Heart left ventricle (tissue), 16 donors: ENCODE data around the gene ARF3. TPM values are rescaled to one million over a fixed set of nuclear protein-coding genes. Genes with fewer than 3 reads are reported as not detected.

Experiments used
- ATAC-seq, 4 donors: fragments of 200-7000 bp; cut with Tn5 transposase; one replicate each; pipeline ENCODE4 v1.9.1; 2020 to 2022; ENCODE audit warnings: moderate library complexity in 4 of 4, mild to moderate bottlenecking in 3 of 4, moderate number of reproducible peaks in 1 of 4
- DNase-seq, 5 donors: peaks; one replicate each; pipeline ENCODE4 v3.0.0-alpha.2; 2020
- H3K27ac ChIP-seq, 12 donors: fragments of 200-600 bp; sonication (generic) in 4 of 12; one replicate each; pipeline versions ENCODE4 v1.5.0 to v1.8.0; 2016 to 2022; ENCODE audit warnings: mild to moderate bottlenecking in 2 of 12
- H3K27me3 ChIP-seq, 9 donors: fragments of 200-600 bp; sonication (generic) in 2 of 9; one replicate each; pipeline versions ENCODE4 v1.5.1 to v1.8.0; 2016 to 2022; ENCODE audit warnings: mild to moderate bottlenecking in 3 of 9
- H3K36me3 ChIP-seq, 9 donors: fragments of 200-600 bp; sonication (generic) in 2 of 9; one replicate each; pipeline versions ENCODE4 v1.5.0 to v1.8.0; 2018 to 2022; ENCODE audit warnings: mild to moderate bottlenecking in 2 of 9
- H3K4me1 ChIP-seq, 12 donors: fragments of 200-600 bp; sonication (generic) in 4 of 12; one replicate each; pipeline versions ENCODE4 v1.5.0 to v1.8.0; 2016 to 2022; ENCODE audit warnings: mild to moderate bottlenecking in 3 of 12
- H3K4me3 ChIP-seq, 12 donors: fragments of 200-600 bp; sonication (generic) in 4 of 12; one replicate each; pipeline versions ENCODE4 v1.5.0 to v1.8.0; 2017 to 2022; ENCODE audit warnings: mild to moderate bottlenecking in 9 of 12, moderate library complexity in 4 of 12
- H3K9me3 ChIP-seq, 12 donors: fragments of 200-600 bp; sonication (generic) in 4 of 12; one replicate each; pipeline versions ENCODE4 v1.5.0 to v1.8.0; 2016 to 2022; ENCODE audit warnings: mild to moderate bottlenecking in 1 of 12
- POLR2A ChIP-seq, 2 donors: fragments of 450-650 bp; IDR thresholded peaks; one replicate each; pipeline ENCODE4 v1.6.1; 2017; ENCODE audit warnings: antibody characterized with exemption in 2 of 2, mild to moderate bottlenecking in 2 of 2, moderate library complexity in 2 of 2
- WGBS, 4 donors: extraction: QIAGEN DNeasy Blood & Tissue Kit in 2 of 4; methylation state at CpG; one replicate each; pipeline versions ENCODE4 v1.1.5 to v1.1.7; 2013 to 2018; 5-methylcytosine and 5-hydroxymethylcytosine counted together
- intact Hi-C, 10 donors: fragments of 100-400 bp; cut with DNase I; formaldehyde crosslinking; loops; one replicate each; pipeline versions ENCODE4 v1.11.1 to v1.14.2; 2022
- polyA plus RNA-seq, 2 donors: library from polyadenylated mRNA; stranded (reverse); fragments of 200-250 nt; gene quantifications; one replicate each; pipeline ENCODE4 v1.2.3, GENCODE V29; 2013
- total RNA-seq, 9 donors: library from RNA; depleted of rRNA in 2 of 9; stranded (reverse); fragments of >200 nt in 2 of 9; fragmentation: NEBNext Ultra II Directional in 3 of 9; extraction: Animal tissue kit (Norgen Biotek cat#: 25700) in 3 of 9; gene quantifications; one replicate each; pipeline versions ENCODE4 v1.1.0 to v1.2.4, GENCODE V29; 2016 to 2023
- TF ChIP-seq, protein P1 (sequence below), 12 donors: fragments of 200-600 bp; sonication (generic) in 4 of 12; IDR thresholded peaks; one replicate each; pipeline versions ENCODE4 v1.5.0 to v1.8.0; 2018 to 2022; ENCODE audit warnings: antibody characterized with exemption in 12 of 12, mild to moderate bottlenecking in 5 of 12
- donor health status: ischemic (EF 13 %, LVEDD 7.1; RV severe dilation, severe dysfunction).
- donor health status: healthy with polysubstance abuse.
- donor health status: DM: no; HTN: yes; CAD: no.
- donor health status: DM: no; HTN: no; CAD: no.
- donor health status: ischemic (EF 25% LVEDD 6.9; RV normal size, moderate dysfunction).
- donor health status: ischemic (EF 25% LVEDD 5.7; RV mildly dilated, moderate dysfunction).
- donor health status: healthy.
- donor health status: DM: yes; HTN: yes; CAD: no.
- donor health status: ischemic (EF 35%, LVEDD 5.7; RV mildly dilated, moderate dysfunction).
- donor health status: nonischemic (EF 11% LVEDD 7.7; RV severe dilation, severe dysfunction).
- donor health status: DM: yes; HTN: yes; CAD: no.
- donor health status: PGD.
- donor health status: ischemic (EF 29% LVEDD 5.4; RV normal size, mild dysfunction).
- donor health status: nonischemic (EF 23%, LVEDD 6.1; RV moderate dilation, normal function).

ARF3 gene
- total and polyA plus RNA-seq, 11 donors = 35.8 to 130 (median 54.0) TPM

DNA sequence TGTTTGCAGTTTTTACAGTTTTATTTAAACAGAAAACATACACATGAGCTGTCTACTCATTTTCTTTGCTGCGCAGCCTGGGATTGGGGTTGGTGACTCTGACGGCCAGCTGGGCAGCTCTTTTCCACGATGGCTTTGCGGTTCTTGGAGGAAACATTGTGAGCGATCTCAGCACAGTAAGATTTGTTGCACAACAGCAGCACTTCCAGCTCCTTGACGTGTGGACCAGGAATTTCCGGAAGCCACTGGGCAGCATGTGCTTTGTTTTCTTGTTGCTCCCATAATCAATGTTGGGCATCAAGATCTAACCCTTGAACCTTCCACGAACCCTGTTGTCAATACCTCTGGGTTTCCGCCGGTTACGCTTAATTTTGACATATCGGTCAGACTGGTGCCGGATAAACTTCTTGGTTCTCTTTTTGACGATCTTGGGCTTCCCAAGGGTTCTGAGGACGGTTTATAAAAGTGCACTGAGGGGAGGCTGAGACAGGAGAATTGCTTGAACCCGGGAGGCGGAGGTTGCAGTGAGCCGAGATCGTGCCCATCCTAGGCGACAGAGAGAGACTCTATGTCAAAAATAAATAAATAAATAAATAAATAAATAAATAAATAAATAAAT is 53.8 kb downstream of the ARF3 start:
- Histone ChIP-seq H3K4me3 (peak overlapping the region in 9 of 12 donors; percentile 41 to 61 (median 51)), H3K36me3 (no peaks in the 10 kb centered on the region), H3K27ac (no peak overlapping the region), H3K27me3 (no peaks in the 10 kb centered on the region), H3K9me3 (no peaks in the 10 kb centered on the region), H3K4me1 (peaks cover 0 to 15% (median 6%) of the 10 kb centered on the region in 12 donors)
- WGBS, 4 donors = 60 to 68% (median 64%) methylated on average over 20 of the region's 20 CpGs
- intact Hi-C loops = no loop called here
- TF ChIP-seq POLR2A (IDR thresholded peaks at IDR 0.05) = no peak
- TF ChIP-seq, protein P1, sequence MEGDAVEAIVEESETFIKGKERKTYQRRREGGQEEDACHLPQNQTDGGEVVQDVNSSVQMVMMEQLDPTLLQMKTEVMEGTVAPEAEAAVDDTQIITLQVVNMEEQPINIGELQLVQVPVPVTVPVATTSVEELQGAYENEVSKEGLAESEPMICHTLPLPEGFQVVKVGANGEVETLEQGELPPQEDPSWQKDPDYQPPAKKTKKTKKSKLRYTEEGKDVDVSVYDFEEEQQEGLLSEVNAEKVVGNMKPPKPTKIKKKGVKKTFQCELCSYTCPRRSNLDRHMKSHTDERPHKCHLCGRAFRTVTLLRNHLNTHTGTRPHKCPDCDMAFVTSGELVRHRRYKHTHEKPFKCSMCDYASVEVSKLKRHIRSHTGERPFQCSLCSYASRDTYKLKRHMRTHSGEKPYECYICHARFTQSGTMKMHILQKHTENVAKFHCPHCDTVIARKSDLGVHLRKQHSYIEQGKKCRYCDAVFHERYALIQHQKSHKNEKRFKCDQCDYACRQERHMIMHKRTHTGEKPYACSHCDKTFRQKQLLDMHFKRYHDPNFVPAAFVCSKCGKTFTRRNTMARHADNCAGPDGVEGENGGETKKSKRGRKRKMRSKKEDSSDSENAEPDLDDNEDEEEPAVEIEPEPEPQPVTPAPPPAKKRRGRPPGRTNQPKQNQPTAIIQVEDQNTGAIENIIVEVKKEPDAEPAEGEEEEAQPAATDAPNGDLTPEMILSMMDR (IDR thresholded peaks at IDR 0.05) = no peak
- ATAC-seq = peak in 2 of 4 donors; percentile 9 to 29
- no peak for DNase-seq

DNA sequence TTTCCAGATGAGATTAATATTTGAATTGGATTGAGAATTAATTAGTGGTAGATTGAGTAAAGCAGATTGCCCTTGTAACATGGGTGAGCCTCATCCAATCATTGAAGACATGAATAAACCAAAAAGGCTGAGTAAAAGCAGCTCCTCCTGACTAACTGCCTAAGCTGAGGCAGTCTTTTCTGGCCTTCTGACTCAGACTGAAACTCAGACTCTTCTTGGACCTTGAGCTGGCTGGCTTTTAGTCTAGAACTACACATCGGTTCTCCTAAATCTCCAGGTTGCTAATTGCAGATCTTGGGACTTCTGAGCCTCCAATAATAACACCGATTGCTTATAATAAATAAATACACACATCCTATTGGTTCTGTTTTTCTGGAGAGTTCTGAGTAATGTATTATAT is 56.0 kb downstream of the ARF3 start:
- Histone ChIP-seq H3K9me3 (no peaks in the 10 kb centered on the region), H3K27me3 (no peaks in the 10 kb centered on the region), H3K4me3 (no peak overlapping the region), H3K4me1 (peaks cover 0 to 15% (median 6%) of the 10 kb centered on the region in 12 donors), H3K36me3 (no peaks in the 10 kb centered on the region), H3K27ac (no peak overlapping the region)
- ATAC-seq (no peak), DNase-seq (no peak)
- whole genome bisulfite sequencing, 4 donors = 93 to 95% (median 94%) methylated on average over 2 of the region's 2 CpGs
- TF ChIP-seq, protein P1 (IDR thresholded peaks at IDR 0.05) = no peak
- no peak for TF ChIP-seq POLR2A (IDR thresholded peaks at IDR 0.05)
- intact Hi-C loops = no loop called here

DNA sequence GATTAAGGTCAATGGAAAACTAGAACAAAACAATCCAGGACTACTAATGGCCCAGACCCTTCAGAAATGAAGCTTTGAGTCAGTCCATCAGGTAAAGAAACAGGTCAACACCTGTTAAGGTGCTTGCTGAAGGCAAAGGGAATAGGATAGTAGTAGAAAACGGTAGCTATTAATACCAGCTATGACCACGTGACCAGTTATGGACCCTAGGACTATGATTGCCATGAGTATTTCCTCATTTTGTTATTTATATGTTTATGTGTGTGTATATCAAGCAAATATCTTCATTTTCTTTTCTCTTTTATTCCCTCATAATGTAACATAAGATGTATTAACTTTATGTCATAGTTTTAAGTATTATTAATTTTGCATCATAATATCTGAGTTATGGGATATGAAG is 57.6 kb downstream of the ARF3 start:
- H3K27me3 ChIP-seq = no peaks in the 10 kb centered on the region
- no peaks in the 10 kb centered on the region for H3K9me3 ChIP-seq
- 66 to 72% (median 68%) methylated on average over 2 of the region's 2 CpGs for WGBS, 4 donors
- intact Hi-C loops = no loop called here
- DNase-seq = no peak
- no peak for ATAC-seq
- peaks cover 0 to 14% (median 6%) of the 10 kb centered on the region in 12 donors for H3K4me1 ChIP-seq
- H3K27ac ChIP-seq = no peak overlapping the region
- H3K4me3 ChIP-seq = no peak overlapping the region
- no peaks in the 10 kb centered on the region for H3K36me3 ChIP-seq
- TF ChIP-seq, protein P1 (IDR thresholded peaks at IDR 0.05) = no peak
- no peak for TF ChIP-seq POLR2A (IDR thresholded peaks at IDR 0.05)

DNA sequence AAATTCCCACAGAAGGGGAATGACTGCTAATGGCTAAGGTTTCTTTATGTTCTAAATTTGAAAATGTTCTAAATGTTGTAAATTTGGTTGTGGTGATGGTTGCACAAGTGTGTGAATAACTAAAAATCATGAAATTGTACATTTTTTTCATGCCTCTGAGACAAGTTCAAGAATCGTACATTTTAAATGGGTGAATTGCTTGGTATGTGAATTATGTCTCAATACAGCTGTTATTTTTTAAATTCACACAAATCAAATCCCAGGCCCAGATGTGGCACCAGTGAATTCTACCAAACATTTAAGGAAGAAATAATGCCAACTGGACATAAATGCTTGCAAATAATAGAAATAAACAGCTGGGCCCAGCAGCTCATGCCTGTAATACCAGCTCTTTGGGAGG is 63.0 kb downstream of the ARF3 start:
- H3K27ac ChIP-seq = no peak overlapping the region
- no peaks in the 10 kb centered on the region for H3K9me3 ChIP-seq
- peaks cover 0 to 16% (median 2%) of the 10 kb centered on the region in 9 donors for H3K27me3 ChIP-seq
- H3K4me3 ChIP-seq = no peak overlapping the region
- DNase-seq (no peak), ATAC-seq (no peak)
- WGBS, 4 donors = 78 to 87% (median 83%) methylated on average over 1 of the region's 1 CpG
- TF ChIP-seq, protein P1 (IDR thresholded peaks at IDR 0.05) = no peak
- peaks cover 0 to 10% (median 7%) of the 10 kb centered on the region in 12 donors for H3K4me1 ChIP-seq
- H3K36me3 ChIP-seq = no peaks in the 10 kb centered on the region
- intact Hi-C loops = no loop called here
